GM21529 (cell line): ENCODE measurements around the gene SETD5.

ENCODE experiments used
- ATAC-seq: cut with Tn5 transposase; IDR thresholded peaks from one replicate; pipeline ENCODE4 v1.9.1; 2021; ENCODE audit not compliant: unreplicated experiment

SETD5 gene

DNA sequence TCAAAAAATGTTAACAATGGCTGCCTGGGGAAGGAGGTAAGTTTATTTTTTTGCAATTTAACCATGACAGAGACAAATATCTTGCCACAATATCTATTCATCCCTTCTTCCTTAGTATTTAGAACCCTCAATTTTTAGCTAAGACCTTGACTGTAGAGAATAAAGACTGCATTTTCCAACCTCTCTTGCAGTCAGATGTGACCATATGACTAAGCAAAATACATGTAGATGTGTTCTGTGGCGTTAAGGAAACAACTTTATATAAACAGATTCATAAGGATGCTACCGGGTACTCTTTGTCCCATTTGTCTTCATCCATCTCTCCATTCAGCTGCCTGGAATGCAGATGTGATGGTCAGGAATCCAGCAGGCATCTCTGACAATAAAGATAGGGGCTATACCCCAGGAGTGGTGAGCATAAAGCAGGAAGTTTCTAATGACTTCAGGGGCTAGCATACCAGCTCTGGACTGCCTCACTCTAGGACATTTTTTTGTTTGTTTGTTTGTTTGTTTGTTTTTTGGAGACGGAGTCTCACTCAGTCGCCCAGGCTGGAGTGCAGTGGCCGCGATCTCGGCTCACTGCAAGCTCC lies 115.1 kb downstream of the SETD5 start:
- no peak for ATAC-seq

DNA sequence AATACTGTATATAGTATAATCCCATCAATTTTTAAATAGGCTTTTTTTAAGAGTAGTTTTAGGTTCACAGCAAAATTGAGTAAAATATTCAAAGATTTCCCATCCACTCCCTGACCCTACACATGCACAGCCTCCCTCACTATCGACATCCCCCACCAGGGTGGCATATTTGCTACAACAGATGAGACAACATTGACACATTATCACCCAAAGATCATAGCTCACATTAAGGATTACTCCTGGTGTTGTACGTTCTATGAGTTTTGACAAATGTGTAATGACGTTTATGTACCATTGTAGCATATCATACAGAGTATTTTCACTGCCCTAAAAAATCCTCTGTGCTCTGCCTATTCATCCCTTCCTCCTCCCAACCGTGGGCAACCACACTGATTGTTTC lies 116.9 kb downstream of the SETD5 start:
- no peak for ATAC-seq

DNA sequence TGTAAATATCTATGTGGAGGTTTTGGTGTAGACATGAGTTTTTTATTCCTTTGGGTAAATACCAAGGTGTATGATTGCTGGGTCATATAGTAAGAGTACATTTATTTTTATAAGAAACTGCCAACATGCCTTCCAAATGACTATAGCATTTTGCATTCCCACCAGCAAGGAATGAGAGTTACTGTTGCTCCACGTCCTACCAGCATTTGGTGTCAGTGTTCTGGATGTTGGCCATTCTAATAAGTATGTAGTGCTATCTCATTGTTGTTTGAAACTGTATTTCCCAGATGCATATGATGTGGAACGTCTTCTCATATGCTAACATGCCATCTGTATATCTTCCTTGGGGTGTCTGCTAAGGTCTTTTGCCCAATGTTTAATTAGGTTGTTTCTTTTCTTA lies 117.5 kb downstream of the SETD5 start:
- no peak for ATAC-seq

GRCh38 chr3:9525078-9525477 lies 127.7 kb downstream of the SETD5 start:
- no peak for ATAC-seq
